Activated effector memory CD4-positive, alpha-beta T cell treated with Interleukin-2 at 50 U/mL for 16 hours (primary cell): ENCODE data around the gene AHNAK.
"Not testable (repeated sequence)": the region's sequence is repeated elsewhere in the genome, so short reads cannot be mapped to it uniquely, and the experiment has no call there.

Source experiments
- DNase-seq: peaks from one replicate; pipeline ENCODE4 v3.0.0-alpha.2; 2020

AHNAK gene

DNA sequence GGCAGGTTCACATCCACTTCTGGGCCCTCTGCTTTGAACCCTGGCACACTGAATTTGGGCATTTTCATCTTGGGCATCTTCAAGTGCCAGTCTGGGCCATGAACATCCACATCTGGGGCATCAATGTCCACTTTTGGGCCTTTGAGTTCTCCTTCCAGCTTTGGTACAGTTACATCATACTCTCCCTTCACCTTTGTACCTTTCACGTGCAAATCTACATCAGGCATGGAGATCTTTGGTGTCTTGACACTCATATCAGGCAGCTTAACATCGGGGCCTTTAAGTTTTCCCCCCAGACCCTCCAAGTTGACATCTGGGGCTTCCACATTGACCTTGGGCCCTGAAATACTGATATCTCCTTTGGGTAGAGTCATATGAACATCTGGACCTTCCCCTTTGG, 14.5 kb downstream of the AHNAK start:
- no peak for DNase-seq

DNA sequence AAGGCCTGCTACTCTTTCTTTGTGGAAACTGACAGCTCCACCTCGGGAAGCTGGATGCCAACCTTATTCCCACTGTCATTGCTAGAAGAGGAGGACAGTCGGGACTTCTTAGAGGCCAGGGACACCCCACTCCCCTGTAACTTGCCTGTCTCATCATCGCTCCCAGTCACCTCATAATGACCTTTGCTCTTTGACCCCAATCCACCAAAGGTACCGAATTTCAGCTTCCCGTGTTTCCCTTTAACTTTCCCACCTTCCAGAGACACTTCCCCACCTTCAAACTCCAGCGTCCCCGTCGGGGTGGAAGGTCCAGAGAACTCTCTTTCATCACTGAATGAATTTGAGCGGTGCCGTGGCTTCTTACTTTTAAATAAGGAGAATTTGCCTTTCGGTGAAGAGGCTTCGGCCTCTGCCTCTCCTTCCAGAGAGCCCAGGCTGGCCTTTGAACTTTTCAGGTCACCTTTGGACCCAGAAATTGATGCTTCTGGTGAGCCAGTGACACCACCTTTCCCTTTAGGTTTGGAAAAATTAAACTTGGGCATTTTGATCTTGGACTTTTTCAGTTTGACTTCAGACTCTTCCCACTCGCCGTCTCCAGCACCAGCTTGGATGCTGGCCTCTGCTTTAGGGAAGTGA, 29.8 kb downstream of the AHNAK start:
- no peak for DNase-seq

DNA sequence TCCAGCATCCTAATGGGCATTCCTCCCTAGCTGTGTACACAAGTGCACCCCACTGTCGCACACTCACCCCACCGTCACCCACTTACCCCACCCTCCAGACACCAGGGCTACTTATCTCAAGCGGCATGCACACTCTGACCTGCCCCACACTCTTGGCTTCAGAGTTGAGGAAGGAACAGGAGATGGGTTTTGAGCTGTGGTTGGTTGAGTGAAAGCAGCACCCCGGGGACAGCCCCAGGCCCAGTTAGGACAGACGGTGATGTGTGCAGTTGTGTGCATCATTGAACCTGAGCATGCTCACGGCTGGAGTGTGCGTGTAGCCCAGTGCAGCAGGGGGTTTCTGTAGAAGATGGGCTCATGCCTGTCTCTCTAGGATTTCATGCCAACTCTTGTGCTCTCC, 32.5 kb downstream of the AHNAK start:
- no peak for DNase-seq

- DNase-seq: no peak
Measured at GRCh38 chr11:62513626-62514025, 33.0 kb downstream of the AHNAK start.

GRCh38 chr11:62512961-62513360, 33.6 kb downstream of the AHNAK start:
- no peak for DNase-seq

DNA sequence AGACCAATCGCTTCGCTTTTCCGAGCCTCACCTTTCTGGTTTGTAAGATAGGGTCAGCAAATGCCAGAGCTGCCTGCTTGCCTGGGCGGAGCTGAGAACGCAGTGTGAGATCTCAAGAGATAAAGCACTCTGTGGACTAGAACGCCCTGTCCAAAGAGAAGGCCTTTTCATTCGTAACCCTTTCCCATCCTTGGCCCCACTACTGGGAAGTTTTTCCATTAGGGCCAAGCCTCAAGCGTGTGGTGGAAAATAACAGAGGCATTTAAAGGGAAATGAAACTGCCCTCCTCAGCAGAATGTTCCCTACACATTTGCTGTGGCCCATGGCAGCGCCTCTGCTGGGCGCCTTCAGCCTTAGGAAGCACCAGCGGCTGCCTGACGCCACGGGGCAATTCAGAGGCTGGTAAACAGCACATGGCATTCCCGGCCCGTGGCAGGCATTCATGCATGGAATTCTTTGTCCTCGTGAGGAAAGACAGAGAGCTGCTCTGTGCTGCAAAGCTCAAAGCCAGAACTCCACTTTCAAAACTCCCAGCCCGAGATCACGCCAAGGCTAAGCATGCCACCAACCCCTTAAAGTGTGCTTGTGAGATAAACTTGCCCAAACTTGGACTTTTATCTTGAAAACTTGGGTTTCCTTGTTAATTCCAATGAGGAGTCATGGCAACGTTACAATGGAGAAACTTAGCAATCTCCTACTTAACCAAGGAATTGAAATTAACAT, 38.1 kb downstream of the AHNAK start:
- DNase-seq: no peak

GRCh38 chr11:62507125-62507422, 39.5 kb downstream of the AHNAK start:
- DNase-seq: no peak

GRCh38 chr11:62506413-62507124, 40.0 kb downstream of the AHNAK start:
- DNase-seq: no peak

GRCh38 chr11:62505440-62506091, 41.0 kb downstream of the AHNAK start:
- DNase-seq: no peak

DNA sequence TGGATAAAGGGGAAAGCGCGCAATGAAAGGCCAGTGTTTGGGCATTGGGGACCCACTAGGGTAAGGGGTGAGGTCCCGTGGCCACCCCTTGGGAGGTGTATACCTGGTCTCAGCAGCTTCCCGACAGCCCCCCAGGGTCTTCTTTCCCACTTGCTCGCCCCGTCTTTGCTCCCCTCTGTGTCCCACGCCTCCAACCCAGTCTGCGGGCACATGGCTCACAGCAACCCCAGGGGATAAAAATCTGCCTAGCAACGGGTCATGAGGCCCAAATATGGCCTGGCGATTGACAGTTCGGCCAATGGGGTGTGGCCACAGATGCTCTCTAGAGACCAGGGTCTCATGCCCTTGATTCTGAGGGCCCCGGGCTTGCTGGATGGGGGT, 41.6 kb downstream of the AHNAK start:
- no peak for DNase-seq

- no peak for DNase-seq
Measured at GRCh38 chr11:62504158-62504973, 42.2 kb downstream of the AHNAK start.

- no peak for DNase-seq
Measured at GRCh38 chr11:62502030-62502730, 44.4 kb downstream of the AHNAK start.

GRCh38 chr11:62501432-62501891, 45.1 kb downstream of the AHNAK start:
- no peak for DNase-seq

GRCh38 chr11:62500650-62501030, 46.0 kb downstream of the AHNAK start:
- no peak for DNase-seq

DNA sequence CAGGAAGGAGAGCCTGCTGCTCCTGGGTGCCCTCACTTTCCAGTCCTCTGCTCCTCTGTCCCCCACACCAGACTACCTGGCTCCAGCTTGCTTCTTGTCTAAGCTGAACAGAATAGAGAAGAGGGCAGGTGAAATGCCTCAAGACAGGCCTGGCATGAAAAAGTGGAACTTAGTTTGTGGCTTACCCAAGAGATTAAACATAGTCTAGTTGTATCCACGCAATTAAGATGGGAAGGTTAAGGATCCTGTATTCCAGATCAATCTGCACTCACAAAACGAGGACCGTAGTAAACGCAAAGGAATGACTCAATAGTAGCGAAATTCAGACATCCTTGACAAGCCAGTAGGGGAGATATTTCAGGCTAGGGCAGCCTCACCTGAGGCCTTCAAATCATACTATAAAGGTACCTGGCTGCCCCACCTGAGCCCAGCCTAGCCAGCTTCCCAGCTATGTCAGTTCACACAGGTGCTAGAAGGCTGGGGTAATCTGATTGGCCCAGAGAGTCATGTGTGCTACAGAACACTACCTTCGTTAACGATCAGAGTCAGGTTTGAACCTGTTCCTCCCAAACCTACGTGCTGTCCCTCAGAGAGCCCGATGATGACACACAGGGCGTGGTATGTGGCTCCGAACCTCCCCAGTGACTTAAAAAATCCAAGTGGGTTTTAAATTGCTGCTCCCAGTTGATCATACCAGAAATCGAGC, 46.5 kb downstream of the AHNAK start:
- DNase-seq: no peak

- not testable (repeated sequence) for DNase-seq
Measured at GRCh38 chr11:62499311-62499943, 47.2 kb downstream of the AHNAK start.

- no peak for DNase-seq
Measured at GRCh38 chr11:62498492-62499286, 47.9 kb downstream of the AHNAK start.

DNA sequence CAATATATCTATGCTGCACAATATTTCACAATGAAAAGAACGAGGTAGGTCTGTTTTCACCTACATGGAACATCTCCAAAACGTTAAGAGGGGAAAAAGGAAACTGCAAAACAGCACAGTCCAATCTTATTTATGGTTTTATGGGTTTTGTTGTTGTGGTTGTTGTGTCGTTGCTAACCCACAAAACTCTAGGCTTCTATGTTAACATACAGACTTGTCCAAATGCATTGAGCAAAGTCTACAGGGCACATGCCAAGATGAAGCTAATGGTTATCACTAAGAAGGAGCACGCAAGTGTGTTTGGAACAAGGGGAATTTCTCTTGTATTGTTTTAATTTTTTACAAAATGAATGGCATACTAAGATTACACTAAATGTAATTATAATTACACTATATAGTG, 48.6 kb downstream of the AHNAK start:
- no peak for DNase-seq

DNA sequence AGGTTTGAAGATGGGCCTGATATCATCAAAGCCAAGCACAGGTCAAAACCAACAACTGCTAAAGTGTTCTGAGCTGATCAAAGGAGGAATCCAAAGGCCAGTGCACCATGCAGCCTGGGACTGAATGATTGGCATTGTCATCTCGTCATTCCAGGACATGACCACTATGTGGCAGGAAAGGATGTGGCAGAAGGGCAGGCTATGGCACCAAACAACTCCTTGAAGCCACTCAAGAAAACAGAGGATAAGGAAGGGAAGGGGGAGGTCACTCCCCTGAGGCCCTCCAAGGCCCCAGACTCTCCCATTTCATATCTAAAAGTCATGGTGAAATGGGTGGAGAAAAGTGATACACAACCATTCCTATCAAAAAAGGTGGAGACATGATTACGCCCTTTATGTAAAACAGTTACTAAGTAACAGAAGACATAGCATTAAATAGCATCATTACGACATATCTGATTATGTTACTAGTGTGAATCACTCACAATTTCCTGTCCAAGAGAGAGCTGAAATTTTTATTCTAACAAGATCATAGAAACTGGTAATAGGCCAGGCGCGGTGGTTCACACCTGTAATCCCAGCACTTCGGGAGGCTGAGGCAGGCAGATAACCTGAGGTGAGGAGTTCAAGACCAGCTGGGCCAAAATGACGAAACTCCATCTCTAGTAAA, 49.3 kb downstream of the AHNAK start:
- no peak for DNase-seq

DNA sequence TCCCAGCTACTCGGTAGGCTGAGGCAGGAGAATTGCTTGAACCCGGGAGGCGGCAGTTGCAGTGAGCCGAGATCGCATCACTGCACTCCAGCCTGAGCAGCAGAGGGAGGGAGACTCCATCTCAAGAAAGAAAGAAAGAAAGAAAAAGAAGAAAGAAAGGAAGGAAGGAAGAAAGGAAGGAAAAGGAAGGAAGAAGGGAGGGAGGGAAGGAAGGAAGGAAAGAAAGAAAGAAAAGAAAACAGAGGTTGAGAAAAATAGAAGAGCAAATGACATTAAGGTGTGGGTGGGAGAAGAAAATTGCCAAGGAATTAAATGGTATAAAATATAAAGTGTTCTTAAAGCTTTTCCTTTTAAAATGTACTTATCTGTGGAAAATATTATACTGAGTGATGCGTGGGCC, 49.9 kb downstream of the AHNAK start:
- no peak for DNase-seq
